Measurements from ENCODE around the gene GCM1.

- no peak for TF ChIP-seq CTCF (IDR thresholded peaks at IDR 0.05; ENCODE audit: poor library complexity)
- TF ChIP-seq EZH2 (IDR thresholded peaks at IDR 0.05; ENCODE audit: borderline replicate concordance): no peak
- no peak for TF ChIP-seq EZH2phosphoT487 (IDR thresholded peaks at IDR 0.05; ENCODE audit: low read depth, severe bottlenecking, unreplicated experiment)
Observed at GRCh38 chr6:53162606-53163005, 14.0 kb upstream of the GCM1 start.
